SU-DHL-6 (cell line): ENCODE data around the gene SLC22A8.

Source experiments
- H2AFZ ChIP-seq: fragments of 200-600 bp; sonication (generic); 2 replicates; pipeline ENCODE4 v1.6.1; 2014; ENCODE audit warnings: low read depth, mild to moderate bottlenecking, moderate library complexity, mixed read lengths, antibody characterized with exemption, low read length; ENCODE audit not compliant: severe bottlenecking
- H3F3A ChIP-seq: fragments of 200-600 bp; shearing (Covaris generic); 2 replicates; pipeline ENCODE4 v1.6.0; 2016; ENCODE audit warnings: antibody characterized with exemption, mild to moderate bottlenecking; ENCODE audit not compliant: insufficient read depth
- H3K27ac ChIP-seq: fragments of 200-600 bp; sonication (generic); 2 replicates; pipeline ENCODE4 v1.5.1; 2016; ENCODE audit warnings: low read depth, mild to moderate bottlenecking, low read length, moderate library complexity, mixed read lengths
- H3K27me3 ChIP-seq: fragments of 200-600 bp; sonication (generic), shearing (Covaris generic); 2 replicates; pipeline ENCODE4 v1.6.0; 2014; ENCODE audit warnings: mild to moderate bottlenecking, low read length
- H3K36me3 ChIP-seq: fragments of 200-600 bp; sonication (generic); 2 replicates; pipeline ENCODE4 v1.6.1; 2014; ENCODE audit warnings: mild to moderate bottlenecking, low read length, mixed read lengths
- H3K4me2 ChIP-seq: fragments of 300-600, 200-600 bp; shearing (Covaris generic), sonication (generic); 2 replicates; pipeline ENCODE4 v1.6.0; 2014; ENCODE audit warnings: low read length, low read depth, mild to moderate bottlenecking; ENCODE audit not compliant: poor library complexity, severe bottlenecking
- H3K4me3 ChIP-seq: fragments of 200-600 bp; sonication (generic); 2 replicates; pipeline ENCODE4 v1.5.1; 2014; ENCODE audit warnings: antibody characterized with exemption, low read length, mild to moderate bottlenecking, mixed read lengths; ENCODE audit not compliant: insufficient read depth, poor library complexity, severe bottlenecking
- H3K79me2 ChIP-seq: fragments of 200-600 bp; sonication (generic); 2 replicates; pipeline ENCODE4 v1.6.1; 2014; ENCODE audit warnings: mild to moderate bottlenecking, low read length, moderate library complexity; ENCODE audit not compliant: insufficient read depth
- H3K9ac ChIP-seq: fragments of 200-600 bp; sonication (generic); 2 replicates; pipeline ENCODE4 v1.7.0; 2014; ENCODE audit warnings: mild to moderate bottlenecking, low read length
- H3K9me2 ChIP-seq: fragments of 200-600 bp; sonication (generic); replicated peaks from 2 replicates; pipeline ENCODE4 v1.6.1; 2014; ENCODE audit warnings: low read length; ENCODE audit not compliant: insufficient read depth
- H3K9me3 ChIP-seq: fragments of 200-600 bp; sonication (generic); 2 replicates; pipeline ENCODE4 v1.6.1; 2014; ENCODE audit warnings: low read length, mixed read lengths; ENCODE audit not compliant: insufficient read depth
- H4K20me1 ChIP-seq: fragments of 200-600 bp; sonication (generic); 2 replicates; pipeline ENCODE4 v1.6.1; 2014; ENCODE audit warnings: low read depth, mild to moderate bottlenecking, antibody characterized with exemption, low read length, moderate library complexity, mixed read lengths
- EZH2phosphoT487 ChIP-seq: fragments of 200-600 bp; sonication (generic), shearing (Covaris generic); conservative IDR thresholded peaks from 2 replicates; pipeline ENCODE4 v1.6.1; 2018; ENCODE audit warnings: mild to moderate bottlenecking, antibody characterized with exemption, low read length, moderate library complexity, mixed read lengths
- TF ChIP-seq, protein P1 (sequence below): fragments of 200-600 bp; sonication (generic); IDR thresholded peaks from one replicate; pipeline ENCODE4 v1.5.1; 2017; ENCODE audit warnings: antibody characterized with exemption, mild to moderate bottlenecking, low read length, moderate library complexity; ENCODE audit not compliant: insufficient read depth, poor library complexity, severe bottlenecking

The SLC22A8 gene

GRCh38 chr11:63014408-63015055 lies 1.1 kb downstream of the SLC22A8 start:
- no peak overlapping the region for H3K9ac ChIP-seq
- H4K20me1 ChIP-seq: no peaks in the 10 kb centered on the region
- no peak overlapping the region for H3K27ac ChIP-seq

DNA sequence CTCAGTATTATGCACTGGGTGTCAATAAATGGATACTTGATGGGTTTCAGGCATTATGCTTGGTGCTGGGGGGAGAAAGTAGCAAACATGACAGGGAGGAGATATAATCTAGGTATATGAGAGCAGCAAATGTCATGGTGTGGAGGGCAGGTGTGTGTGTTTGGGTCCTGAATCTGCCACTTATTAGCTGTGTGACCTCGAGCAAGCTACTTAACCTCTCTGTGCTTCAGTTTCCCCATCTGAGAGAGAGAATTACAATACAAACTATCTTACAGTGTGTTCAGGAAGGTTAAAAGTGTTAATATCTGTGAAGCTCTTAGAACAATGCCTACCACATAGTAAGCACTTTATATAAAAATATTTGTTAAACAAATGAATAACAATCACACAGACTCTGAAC lies 2.8 kb downstream of the SLC22A8 start:
- Histone ChIP-seq H2AFZ (no peak overlapping the region), H3K79me2 (no peaks in the 10 kb centered on the region), H3K27me3 (no peaks in the 10 kb centered on the region), H3K27ac (no peak overlapping the region), H4K20me1 (no peaks in the 10 kb centered on the region), H3K4me3 (no peak overlapping the region), H3K36me3 (no peaks in the 10 kb centered on the region), H3F3A (no peaks in the 10 kb centered on the region), H3K4me2 (no peak overlapping the region), H3K9me3 (no peaks in the 10 kb centered on the region), H3K9me2 (no peaks in the 10 kb centered on the region), H3K9ac (no peak overlapping the region)
- no peak for TF ChIP-seq EZH2phosphoT487
- TF ChIP-seq, protein P1, sequence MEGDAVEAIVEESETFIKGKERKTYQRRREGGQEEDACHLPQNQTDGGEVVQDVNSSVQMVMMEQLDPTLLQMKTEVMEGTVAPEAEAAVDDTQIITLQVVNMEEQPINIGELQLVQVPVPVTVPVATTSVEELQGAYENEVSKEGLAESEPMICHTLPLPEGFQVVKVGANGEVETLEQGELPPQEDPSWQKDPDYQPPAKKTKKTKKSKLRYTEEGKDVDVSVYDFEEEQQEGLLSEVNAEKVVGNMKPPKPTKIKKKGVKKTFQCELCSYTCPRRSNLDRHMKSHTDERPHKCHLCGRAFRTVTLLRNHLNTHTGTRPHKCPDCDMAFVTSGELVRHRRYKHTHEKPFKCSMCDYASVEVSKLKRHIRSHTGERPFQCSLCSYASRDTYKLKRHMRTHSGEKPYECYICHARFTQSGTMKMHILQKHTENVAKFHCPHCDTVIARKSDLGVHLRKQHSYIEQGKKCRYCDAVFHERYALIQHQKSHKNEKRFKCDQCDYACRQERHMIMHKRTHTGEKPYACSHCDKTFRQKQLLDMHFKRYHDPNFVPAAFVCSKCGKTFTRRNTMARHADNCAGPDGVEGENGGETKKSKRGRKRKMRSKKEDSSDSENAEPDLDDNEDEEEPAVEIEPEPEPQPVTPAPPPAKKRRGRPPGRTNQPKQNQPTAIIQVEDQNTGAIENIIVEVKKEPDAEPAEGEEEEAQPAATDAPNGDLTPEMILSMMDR: no peak

More at GRCh38 chr11:63014408-63015055, 1.1 kb downstream of the SLC22A8 start:
- TF ChIP-seq, protein P1: no peak
- TF ChIP-seq EZH2phosphoT487: no peak
- no peak overlapping the region for H3K4me3 ChIP-seq
- no peaks in the 10 kb centered on the region for H3F3A ChIP-seq
- no peaks in the 10 kb centered on the region for H3K36me3 ChIP-seq
- no peak overlapping the region for H3K4me2 ChIP-seq
- H2AFZ ChIP-seq: no peak overlapping the region
- no peaks in the 10 kb centered on the region for H3K79me2 ChIP-seq
- no peaks in the 10 kb centered on the region for H3K9me2 ChIP-seq
- H3K9me3 ChIP-seq: no peaks in the 10 kb centered on the region
- H3K27me3 ChIP-seq: no peaks in the 10 kb centered on the region

DNA sequence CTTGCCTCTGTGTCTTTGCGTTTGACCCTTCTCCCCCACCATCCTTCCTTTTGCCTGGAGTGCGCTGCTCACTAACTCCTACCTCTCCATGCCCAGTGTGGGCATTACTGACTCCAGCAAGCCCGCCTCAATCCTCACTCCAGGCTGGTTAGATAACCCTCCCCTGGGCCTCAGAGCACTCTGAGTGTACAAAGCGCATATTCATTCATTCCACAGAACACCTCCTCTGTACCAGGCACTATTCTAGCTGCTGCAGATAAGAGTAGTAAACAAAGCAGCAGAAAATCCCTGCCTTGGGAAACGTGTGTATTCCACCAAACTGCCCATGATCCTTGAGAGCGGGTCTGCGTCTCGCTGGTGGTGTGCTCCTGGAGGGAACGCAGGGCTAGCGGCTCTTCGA lies 3.2 kb downstream of the SLC22A8 start:
- Histone ChIP-seq H4K20me1 (no peaks in the 10 kb centered on the region), H3K9me2 (no peaks in the 10 kb centered on the region), H2AFZ (no peak overlapping the region), H3K27ac (no peak overlapping the region), H3K79me2 (no peaks in the 10 kb centered on the region), H3K36me3 (no peaks in the 10 kb centered on the region), H3K9me3 (no peaks in the 10 kb centered on the region), H3K4me3 (no peak overlapping the region), H3K27me3 (no peaks in the 10 kb centered on the region), H3F3A (no peaks in the 10 kb centered on the region), H3K9ac (no peak overlapping the region), H3K4me2 (no peak overlapping the region)
- no peak for TF ChIP-seq EZH2phosphoT487
- TF ChIP-seq, protein P1: no peak
